Amniotic epithelial cell (primary cell): Measurements from ENCODE around the gene KRT73.

Experiments
- DNase-seq: peaks from one replicate; pipeline ENCODE4 v3.0.0-alpha.2; 2010; ENCODE audit warnings: low read depth

The KRT73 gene

DNA sequence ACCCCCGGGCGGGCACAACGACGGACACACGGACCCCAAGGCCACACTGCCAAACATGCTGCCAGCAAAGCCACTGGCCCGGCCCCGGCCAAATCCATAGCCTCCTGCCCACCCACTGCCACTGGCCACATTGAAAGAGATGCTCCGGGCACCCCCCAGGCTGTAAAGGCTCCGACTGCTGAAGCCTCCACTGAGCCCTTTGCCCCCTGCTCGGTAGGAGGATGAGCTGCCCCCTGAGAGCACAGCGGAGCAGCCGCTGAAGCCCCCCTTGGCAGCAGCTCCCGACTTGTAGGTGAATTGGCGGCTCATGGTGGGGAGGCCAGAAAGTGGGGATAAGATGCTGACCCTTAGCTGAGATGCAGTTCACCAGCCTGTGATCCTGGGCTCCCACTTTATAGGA is at the start of gene KRT73:
KRT73 (minus strand) TSS at position 344 of the 400 bp plus-strand sequence; CDS start at position 309, 35 bp downstream.
- DNase-seq, result no peak

DNA sequence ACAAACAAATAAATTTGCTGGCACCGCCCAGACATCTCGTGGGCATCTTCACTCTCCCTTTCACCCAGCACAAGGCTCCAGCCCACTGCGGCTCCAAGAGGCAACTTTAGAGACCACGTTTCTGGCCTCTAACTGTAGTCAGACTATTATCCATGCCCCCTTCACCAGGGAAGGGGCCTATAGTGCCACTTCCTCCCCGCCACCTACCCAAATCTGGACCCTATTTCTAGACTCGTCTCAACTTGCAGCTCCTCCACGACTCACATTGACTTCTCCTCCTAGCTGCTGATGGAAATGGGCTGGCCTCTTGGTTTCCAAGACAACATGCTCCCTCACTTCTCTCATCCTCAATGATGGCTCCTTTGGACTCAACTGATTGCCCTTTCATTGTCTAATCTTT is 49.6 kb upstream of the KRT73 start:
- no peak for DNase-seq

DNA sequence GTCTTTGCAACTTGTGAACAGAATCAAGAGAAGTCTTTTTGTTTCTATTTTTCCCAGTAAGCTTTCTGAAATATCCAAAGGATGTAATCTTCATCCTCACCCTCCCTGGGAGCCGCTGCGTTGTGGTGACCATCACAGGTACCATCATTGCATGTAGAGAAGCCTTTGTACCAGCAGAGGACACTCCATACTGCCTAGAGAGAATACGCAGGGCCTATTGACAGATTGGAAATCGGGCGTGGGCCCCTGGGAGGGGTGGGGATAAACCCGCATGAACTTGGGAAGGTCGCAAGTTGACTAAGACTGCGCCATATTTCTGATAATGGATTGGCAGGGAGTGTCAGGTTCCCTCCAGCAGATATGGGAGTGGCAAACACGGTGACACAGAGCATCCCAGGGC is 49.1 kb upstream of the KRT73 start:
- DNase-seq, result no peak

DNA sequence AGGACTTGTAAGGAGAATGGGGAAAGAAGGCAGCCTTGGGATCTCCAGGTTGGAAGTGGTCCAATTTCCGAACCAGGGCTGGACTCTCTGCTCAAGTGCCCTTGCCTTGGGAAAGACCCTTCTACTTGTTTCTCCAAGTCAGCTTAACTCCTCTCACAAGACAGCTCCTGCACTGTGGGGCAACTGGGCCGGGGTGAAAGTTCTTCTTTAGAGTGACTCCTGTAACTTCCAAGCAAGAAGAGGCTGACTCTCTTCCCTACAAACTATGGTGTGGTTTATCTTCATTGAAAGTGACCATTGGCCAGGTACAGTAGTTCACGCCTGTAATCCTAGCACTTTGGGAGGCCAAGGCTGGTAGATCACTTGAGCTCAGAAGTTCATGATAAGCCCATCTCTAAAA is 48.1 kb upstream of the KRT73 start:
- DNase-seq, result no peak

DNA sequence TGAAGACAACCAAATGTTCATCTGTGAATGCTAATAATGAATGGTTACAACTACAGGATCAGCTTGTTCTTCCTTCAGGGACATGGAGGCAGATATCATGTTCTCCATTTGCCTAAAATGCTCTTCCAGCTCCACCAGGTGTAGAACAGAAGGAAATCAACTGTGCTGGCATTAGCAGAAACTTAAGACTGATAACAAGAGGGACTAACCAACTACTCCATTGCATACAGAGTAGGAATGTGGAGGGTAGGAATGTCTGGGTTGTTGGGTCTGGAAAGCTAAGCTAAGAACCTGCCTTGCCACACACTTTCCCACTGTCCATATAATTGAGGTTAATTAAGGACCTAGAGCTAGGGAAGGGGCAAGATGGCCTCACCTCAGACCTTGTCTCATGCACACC is 45.1 kb upstream of the KRT73 start:
- no peak for DNase-seq

DNA sequence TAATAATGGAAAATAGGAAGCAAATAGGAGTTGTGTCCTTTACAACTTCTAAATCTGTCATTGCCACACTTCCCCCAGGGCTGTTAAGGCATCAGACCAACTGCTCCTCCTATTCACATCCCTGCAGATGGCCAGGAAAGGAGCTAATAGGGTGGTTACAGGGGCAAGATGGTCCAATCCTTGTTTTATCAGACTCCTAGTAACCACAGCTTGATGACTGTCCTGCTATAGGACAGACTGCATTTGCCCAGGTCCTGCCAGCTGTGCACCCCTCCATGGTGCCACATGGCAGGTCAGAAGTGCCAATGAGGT is 44.5 kb upstream of the KRT73 start:
- DNase-seq, result no peak

DNA sequence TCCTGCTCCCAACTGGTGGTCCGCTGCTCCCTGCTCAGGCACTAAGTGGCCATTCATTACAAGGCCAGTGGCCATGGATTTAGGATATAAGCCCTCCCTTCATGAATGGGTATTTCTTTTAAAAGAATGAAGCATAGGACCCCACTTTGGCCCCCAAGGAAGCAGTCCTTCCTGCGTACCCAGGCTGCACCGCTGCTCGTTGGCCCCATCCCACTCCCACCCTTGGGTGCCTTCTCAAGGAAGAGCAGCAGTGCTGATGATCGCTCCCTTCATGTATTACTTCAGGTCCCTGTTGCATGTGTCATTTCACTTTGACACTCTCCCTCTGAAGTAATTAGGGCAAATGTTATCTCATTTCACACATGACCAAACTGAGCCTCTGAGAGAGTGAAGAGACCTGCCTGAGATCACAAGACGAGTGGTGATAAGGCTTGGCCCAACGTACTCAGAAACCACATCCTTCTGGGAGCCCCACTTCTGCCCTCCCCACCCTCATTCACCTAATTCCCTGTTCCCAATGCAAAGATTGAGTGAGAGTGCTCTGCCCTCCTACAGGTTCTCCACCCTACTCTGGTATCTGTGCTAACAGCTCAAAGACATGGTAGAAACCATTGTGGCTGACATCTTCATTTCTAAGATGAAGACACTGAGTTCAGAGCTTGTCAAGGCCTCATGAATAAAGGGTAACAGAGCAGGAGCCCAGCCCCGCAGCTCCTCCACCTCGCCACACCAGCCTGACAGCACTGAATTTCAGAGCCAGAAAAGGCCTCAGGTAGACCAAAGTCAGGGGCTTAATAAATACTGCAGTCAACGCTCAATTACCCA is 43.9 kb upstream of the KRT73 start:
- no peak for DNase-seq

DNA sequence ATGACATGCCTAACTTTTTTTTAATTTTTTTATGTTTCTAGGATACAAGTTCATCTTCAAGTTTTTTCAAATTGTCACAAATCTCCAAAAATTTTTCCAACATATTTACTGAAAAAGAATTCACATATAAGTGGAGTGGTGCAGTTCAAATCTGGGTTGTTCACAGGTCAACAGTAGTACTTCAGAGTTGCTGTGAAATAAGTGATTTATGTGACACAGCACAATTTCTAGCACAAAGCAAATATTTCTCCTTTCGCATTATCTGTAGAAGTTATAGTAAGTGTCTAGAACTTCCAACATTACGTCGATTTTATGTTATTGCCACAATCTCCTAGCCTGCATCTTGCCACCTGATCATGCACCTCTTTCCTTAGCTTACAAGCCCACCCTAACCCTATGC is 43.3 kb upstream of the KRT73 start:
- no peak for DNase-seq

DNA sequence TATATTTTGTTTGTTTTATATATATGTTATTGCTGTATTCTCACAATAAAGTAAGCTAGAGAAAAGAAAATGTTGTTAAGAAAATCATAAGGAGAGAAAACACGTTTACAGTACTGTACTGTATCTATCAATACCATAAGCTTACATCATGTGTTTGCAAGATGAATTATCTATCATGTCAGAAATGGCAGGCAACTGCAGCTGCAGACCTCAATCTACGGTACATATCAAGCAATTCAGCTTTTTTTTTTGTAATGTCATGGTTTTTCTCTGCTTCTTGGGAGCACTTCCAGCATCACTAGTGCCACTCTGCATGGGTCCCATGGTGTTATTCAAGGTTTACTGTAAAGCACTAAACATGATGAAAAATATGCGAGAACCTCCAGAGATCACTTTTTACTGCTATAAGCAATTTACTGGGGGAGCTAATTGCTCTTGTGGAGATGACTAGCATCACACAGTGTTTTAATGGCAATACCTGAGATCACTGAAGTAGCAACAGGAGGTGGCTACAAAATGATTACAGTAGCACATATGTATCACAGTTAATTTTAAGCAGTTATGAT is 42.7 kb upstream of the KRT73 start:
- DNase-seq, result no peak

DNA sequence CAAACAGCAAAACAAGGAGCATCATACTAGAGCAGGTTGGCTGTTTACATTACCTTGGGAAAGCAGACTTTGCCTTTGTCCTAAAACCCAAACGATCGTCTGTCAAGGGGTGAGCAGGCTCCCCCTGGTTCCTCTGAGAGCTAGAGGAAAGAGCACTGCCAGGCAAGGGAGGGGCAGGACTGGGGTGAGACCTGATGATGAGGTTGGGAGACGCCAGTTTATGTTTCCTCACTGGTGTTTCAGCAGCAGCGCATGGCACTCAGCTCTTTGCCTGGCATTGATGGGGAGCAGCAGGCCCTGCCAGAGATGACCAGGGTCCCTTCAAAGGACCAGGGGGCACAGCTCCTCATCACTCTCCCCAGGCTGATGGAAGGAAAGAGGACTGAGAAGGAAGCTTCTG is 41.6 kb upstream of the KRT73 start:
- DNase-seq, result no peak

DNA sequence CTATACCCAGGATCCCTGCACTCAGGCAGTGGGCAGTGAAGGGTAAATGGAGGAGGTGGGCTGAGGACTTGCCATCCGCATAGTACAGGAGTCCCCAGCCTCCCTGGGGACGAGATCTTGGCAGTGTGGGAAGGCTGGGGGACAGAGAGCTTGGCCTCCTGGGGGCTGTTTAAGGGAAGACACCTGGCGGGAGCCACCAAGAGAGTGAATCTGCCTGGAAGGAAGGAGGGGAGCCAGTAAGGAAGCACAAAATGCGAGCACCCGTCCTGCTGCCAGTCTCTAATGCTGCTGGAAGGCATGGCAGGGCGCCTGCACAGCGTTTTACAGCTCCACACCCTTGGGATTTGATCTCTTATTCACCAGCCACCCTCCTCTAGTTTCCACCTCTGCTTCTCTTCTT is 41.0 kb upstream of the KRT73 start:
- no peak for DNase-seq

DNA sequence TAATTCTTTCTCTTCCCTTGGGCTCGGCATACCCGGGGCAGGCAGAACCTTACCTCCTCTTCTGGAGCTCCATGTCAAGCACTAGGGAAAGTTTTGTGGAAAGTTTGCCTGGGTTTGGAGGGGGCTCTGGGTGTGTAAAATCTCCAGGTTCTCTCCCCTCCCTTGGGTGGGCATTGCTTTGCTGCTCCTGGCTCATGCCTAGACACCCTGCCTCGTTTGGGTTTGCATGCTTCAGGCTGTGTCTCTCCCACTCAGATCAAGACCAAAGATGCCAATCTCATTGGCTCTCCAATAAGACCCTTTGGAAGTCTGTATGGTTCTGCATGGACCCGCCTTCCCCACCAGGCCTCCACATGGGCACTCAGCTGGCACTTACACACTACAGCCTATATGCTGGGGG is 39.8 kb upstream of the KRT73 start:
- DNase-seq, result no peak

DNA sequence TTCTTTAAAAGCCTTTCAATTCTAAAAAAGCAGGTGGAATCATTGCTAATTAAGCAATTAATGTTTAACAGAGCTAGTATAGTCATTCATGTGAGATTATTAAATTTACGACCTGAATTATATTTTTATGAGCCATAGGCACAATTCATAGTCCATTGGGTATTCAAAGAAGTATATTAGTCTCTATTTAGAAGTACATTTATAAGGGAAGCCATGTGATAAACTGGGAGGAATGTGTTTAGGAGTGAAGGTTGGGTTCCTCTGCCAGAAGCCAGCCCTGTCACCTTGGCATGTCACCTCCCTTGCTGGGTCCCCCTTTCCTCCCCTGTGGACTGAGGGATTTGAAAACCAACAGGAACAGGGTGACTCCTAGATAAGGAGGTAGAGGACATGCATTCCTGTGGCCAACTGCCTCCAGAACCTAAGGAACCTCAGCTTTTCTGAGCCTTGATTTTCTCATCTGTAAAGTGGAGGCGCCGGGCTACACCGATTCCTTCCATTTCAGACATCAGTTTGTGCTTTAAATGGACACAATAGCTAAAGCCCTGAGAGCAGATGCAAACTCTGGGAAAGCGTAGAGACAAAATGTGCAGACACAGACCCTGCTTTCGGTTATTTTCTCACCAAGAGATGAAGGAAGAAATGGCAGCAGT is 39.0 kb upstream of the KRT73 start:
- DNase-seq, result no peak

DNA sequence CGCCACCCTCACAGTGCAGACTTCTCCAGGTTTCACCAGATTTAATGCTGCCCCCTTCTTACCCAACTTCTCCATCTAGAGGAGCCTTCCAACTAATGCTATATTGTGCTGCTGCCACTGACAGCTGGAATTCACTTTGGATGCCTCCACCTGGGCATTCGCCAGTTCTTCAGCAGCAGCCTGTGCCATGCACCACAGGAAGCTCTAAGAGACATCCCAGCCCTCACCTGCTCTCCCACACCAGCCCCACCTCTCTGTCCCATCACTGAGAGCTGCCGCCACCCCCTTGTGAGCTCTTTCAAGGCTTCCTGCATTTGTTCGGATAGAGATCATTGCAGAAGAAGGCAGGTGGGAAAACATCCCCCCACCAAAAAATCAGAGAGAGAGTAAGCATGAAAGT is 38.3 kb upstream of the KRT73 start:
- DNase-seq, result no peak

DNA sequence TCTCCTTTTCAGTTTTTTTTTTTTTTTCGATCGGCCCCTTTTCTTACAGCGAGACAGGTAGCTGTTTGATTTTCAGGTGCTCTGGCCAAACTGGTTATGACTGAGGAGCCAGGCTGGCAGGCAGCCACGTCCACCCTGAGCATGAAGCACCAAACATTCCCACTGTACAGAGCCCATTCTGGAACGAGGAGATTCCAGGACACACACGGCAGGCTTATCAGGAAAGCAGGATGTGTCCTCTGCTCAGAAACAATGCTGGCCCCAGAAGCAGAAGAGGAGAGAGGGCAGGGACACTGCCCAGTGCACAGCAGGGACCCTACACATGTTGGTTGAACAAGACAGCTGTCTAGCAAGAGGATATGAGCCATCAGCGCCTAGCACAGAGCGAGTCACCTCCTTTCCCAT is 37.4 kb upstream of the KRT73 start:
- DNase-seq, result no peak

DNA sequence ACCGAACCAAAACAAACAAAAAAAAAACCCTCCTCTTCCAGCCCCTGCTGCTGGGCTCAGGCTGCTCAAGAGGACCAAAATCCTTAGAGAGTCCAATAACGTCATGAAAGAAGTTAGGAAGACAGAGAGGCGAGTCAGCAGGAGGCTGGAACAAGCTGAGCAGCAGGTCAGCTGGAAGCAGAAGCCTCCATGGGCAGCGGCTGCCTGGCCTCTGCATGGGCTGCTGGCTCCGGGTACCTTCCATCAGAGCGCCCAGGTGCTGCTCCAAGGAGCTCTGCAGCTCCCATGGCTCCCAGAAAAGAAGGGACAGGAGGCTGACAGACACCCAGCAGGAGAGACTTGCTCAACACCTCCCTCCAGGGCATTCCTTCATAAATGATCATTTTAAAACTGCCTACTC is 36.9 kb upstream of the KRT73 start:
- no peak for DNase-seq

DNA sequence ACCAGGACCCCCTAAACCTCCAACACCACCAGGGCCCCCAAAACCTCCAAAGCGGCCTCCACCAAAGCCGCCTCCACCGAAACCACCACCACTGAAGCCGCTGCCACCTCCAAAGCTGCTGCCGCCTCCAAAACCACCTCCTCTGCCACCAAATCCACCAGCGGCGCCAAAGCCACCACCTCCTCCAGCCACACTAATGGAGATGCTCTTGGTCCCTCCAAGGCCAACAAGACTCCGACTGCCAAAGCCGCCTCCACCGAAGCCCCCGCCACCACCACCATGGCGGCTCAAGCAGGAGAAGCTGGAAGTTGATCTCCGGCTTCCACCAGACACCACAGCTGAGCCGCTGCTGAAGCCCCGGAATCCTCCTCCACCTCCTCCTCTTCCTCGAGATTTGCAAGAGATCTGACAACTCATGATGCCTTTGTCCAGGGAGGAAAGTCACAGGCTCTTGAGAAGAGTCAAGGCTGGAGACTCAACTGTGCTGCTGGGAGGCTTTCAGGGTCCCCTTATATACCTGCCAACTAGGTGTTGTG is 33.4 kb upstream of the KRT73 start, which contains the start of gene KRT2:
KRT2 (minus strand) TSS at position 486 of the 536 bp plus-strand sequence; CDS start at position 417, 69 bp downstream.
- no peak for DNase-seq

DNA sequence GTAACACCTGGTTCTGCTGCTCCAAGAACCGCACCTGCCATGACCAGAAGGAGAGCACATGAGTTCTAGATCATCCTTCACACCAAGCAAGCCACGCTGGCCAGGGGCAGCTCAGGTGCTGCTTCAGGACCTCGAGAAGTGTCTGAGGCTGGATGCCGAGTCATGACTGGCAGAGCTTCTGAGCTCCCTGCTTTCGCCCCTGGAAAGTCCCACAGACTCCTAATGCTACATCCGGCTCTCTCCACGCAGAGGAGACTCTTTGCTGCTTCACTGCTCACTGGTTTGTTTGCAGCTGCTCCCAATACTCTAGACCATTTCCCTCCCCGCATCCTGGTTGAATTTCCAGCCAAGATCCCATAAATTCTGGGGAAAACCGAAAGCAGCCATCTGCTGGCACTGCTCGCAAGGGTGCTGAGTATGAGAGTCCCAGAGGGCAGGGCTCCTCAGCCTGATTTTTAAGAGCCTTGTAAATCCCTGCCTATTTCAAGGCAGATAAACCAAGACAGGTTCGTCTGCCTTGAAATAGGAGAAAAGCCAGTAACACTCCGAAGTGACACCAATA is 32.2 kb upstream of the KRT73 start:
- DNase-seq, result no peak

DNA sequence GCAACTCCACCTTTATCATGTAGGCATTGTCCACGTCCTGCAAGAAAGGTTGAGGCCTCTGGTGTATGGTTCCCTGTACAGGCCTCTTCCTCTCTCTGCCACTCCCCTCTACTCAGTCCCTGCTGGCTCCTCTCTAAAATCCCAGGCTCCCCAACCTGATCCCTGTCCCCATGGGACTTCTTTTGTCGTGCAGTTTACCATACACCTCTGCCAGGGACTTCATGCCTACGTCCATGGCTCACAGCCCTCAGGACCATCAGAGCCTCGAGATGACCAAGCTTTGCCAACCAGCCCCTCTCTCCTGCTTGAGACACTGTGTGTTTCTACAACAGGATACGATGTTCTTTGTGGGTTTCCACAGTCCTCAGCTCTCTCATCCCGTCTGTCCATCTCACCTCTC is 30.7 kb upstream of the KRT73 start:
- no peak for DNase-seq

DNA sequence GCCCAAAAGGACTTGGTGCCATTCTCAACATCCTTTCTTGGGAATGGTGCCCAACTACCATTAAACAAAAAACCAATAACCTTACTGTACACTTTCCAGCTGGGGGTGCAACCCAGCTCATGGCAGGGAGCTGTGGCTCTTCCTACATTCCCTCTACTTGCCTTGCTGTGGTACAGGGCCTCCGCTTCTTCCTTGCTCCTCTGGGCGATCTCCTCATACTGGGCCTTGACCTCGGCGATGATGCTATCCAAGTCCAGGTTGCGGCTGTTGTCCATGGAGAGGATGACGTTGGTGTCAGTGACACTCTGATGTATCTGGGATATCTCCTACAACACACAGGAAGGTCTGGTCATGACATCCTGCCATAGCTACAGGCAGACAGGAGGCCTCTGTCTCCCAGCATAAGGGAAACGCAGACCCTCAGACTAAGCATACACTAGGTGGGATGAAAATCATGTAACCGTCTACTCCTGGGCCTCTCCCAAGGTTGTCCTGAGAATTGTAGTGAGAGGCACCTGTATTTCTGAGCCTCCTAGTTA is 29.7 kb upstream of the KRT73 start:
- no peak for DNase-seq

DNA sequence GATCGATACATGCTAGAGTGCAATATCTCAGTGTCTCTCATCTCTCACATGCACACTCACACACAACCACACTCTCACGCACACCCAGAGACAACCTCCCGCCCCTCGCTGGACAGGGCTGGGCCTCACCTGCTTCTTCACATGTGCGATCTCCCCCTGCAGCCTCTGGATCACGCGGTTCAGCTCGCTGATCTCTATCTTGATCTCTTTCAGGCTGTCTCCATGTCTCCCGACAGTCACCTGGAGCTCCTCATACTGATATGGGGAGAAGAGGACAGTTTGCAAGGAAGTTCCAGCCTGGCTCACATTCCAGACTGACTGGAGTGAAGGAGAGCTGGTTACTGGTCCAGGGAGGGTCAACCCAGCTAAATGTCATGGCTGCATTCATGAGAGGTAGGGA is 29.2 kb upstream of the KRT73 start:
- no peak for DNase-seq

DNA sequence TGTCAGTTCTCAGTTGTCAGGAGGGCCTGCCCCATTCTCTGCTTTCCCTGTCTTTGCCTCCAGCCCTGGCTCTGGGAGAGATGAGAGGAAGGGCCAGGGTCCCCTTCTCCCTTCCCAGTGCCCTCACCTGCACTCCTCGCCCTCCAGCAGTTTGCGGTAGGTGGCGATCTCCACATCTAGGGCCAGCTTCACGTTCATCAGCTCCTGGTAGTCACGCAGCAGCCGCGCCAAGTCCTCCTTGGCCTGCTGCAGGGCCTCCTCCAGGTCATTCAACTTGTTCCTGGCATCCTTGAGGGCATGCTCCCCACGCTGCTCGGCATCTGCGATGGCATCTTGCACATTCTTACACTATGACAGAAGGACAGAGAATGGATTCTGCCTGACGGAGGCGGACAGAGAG is 28.3 kb upstream of the KRT73 start:
- no peak for DNase-seq

DNA sequence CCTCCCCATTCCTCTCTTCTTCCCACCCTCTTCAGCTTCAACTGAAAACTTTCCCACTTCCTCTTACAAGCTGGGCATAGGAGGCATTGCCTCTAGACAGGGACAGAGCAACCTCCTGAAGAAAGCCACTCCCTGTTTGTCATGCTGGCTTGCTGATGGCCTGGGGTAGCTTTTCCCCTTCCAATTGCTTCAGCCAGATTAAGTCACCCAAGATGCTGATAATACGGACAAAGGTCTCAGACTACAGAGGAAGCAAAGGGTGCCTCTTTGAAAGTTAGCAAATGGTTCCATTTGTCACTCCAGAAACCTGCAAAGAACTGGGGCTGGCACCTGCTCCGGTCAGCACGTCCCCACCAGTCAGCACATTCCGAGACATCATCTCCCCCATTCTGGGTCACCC is 27.6 kb upstream of the KRT73 start:
- DNase-seq, result no peak
